Pulmonary artery endothelial cell (primary cell): ENCODE results near the gene CNTN5. TPM values are rescaled to one million over a fixed set of nuclear protein-coding genes. Genes with fewer than 3 reads are reported as not detected.

Source experiments
- DNase-seq: peaks from one replicate; pipeline ENCODE4 v3.0.0-alpha.2; 2011; ENCODE audit warnings: low read depth, low spot score
- total RNA-seq: library from RNA; depleted of rRNA; stranded (reverse); fragments of >200 nt; gene quantifications from 2 replicates; pipeline ENCODE4 v1.2.3, GENCODE V29; 2014

Gene CNTN5
- total RNA-seq, 1 donor from 2014 or later = not detected

DNA sequence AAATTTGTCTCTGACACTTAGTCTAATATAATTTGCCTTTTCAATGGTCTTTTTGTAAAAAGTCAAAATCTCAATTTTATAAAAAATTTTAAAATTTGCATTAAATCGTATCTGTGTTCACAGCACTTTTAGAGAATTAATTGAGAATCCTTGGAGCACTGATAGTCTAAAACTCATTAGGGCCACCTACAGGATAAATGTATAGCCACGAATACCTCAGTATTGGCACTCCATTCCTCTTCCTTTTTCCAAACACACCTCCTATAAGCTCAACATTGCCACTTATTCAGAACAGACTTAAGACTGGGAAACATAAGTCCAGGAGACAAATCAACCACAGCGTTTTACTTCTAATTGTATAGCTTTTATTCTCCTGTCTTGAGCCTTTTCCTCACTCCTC lies 890.4 kb downstream of the CNTN5 start:
- no peak for DNase-seq

DNA sequence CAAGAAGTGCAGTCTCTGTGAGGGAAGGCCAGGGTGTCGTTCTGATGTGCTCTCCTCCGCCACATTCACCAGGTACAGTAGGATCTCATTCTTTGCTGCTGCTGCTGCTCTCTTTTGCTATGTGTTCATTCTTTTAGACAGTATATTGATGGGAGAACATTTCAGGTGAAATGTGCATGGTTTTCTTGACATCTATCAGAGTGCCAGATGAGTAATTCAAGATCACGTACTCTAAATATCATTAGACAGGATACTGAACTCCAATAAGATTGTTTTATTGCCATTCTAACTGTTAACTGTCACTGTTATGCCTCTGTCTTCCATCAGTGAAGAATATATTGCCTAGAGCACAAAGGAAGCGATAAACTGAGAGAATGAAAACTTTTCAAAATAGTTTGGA lies 895.3 kb downstream of the CNTN5 start:
- no peak for DNase-seq

- no peak for DNase-seq
These were observed 898.0 kb downstream of the CNTN5 start for GRCh38 chr11:99918761-99919160.

DNA sequence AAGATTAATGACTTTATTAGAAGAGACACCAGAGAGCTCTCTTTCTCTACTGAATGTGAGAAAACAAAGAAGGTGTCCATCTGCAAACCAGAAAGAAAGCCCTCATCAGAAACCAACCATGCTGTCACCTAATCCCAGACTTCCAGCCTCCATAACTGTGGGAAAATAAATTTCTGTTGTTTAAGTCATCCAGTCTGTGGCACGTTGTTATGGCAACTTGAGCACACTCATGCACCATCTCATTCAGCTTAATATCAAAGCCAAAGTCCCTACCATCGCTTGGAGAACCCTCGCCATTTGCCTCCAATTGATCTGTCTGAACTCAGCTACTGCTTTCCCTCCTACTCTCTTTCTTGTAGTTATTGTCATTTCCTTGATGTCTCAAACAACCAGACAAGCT lies 900.2 kb downstream of the CNTN5 start:
- DNase-seq = no peak

DNA sequence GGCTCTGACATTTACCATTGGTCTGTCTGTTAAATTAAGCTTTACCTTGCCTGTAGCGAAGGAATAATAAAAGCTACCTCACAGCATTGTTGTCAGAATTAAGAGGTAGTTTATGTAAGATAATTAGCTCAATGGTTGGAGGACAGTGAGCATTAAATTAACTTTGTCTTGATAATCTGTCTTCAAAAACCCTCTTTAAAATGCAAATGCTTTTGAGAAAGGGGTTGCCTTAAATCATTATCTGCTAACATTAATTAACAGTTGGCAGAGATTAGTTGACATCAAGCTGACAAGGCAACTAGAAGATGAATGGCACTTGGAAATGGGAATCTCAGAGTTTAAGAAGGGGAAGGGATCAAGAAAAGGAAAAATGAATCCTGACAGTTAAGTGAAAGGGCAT lies 905.2 kb downstream of the CNTN5 start:
- DNase-seq = no peak

GRCh38 chr11:99932684-99933083 lies 911.9 kb downstream of the CNTN5 start:
- no peak for DNase-seq

GRCh38 chr11:99934008-99934407 lies 913.3 kb downstream of the CNTN5 start:
- no peak for DNase-seq

- DNase-seq = no peak
These were observed 916.6 kb downstream of the CNTN5 start for GRCh38 chr11:99937330-99937729.

DNA sequence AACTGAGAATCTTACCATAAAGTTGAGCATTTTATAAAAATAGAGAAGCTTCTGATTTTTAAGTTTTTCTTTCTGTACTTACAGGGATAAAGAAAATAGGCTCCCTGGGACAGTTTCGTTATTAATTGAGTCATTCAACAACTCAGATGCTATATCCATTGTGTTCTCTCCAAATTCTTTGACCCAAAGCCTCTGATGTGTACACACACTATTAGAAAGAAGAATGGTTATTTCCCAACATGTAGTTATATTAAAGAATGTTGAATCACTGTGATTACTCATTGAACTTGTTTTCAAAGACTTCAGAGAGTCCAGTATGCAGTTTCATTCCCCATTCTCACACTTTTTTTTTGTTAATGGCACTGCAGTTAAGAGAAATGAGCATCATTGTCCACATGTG lies 932.1 kb downstream of the CNTN5 start:
- DNase-seq = no peak

- no peak for DNase-seq
These were observed 939.8 kb downstream of the CNTN5 start for GRCh38 chr11:99960536-99960935.

DNA sequence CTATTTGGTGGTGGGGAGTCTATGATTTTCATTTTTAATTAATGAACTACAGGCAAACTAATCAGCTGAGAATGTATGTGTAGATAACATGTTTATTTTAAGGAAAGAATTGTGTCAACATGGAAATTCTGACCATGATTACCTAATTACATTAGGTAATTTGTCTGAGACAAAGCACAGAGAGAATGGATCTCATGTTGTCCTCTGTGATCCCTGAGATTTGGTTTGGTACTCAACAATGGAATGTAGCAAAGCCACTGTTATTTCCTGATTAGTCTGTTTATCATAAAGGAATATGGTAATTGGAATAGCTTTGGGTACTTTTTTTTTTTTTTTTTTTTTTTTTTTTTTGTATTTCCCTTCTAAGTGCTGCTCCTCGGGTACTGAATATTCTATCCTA lies 947.6 kb downstream of the CNTN5 start:
- DNase-seq = no peak

- no peak for DNase-seq
These were observed 953.2 kb downstream of the CNTN5 start for GRCh38 chr11:99973993-99974392.

GRCh38 chr11:99979042-99979441 lies 958.3 kb downstream of the CNTN5 start:
- DNase-seq = no peak

GRCh38 chr11:99987821-99988470 lies 967.2 kb downstream of the CNTN5 start:
- DNase-seq = no peak

GRCh38 chr11:99988471-99988837 lies 967.7 kb downstream of the CNTN5 start:
- DNase-seq = no peak

- DNase-seq = no peak
These were observed 983.2 kb downstream of the CNTN5 start for GRCh38 chr11:100003985-100004384.

DNA sequence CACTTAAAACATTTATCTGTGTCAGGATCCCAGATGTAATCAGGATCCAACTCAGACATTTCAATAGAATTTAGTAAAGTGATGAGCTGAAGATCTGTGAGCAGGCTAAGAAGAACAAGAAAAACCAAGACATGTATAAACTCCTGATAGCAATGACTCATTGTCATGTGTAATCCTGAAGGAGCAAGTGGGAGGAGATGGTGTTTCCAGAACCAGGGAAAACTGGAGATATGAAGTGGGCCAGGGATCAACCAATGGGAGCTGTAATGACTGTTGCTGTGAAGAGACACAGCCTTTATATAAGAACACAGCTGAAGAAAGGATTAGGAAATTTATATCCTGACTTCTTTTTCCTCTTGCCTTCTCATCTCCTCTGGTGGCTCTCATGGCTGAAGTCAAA lies 983.8 kb downstream of the CNTN5 start:
- no peak for DNase-seq

DNA sequence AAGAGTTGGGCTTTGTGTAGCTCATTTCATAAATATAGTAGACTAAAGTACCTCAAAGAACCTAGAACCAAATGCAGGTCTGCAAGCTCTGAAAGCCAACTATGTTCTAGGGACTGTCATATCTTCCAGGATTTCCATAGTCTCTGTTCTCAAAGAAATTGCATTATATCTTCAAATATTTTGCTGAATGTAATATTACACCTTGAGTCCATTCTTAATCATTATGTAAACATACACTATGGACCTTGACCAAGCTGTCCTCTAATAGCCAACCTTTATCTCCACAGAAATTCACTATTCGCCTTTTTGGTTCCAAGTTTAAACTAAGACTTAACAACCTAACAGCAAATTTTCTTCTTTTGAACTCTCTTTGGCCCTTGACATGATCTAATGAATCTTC lies 987.7 kb downstream of the CNTN5 start:
- no peak for DNase-seq

DNA sequence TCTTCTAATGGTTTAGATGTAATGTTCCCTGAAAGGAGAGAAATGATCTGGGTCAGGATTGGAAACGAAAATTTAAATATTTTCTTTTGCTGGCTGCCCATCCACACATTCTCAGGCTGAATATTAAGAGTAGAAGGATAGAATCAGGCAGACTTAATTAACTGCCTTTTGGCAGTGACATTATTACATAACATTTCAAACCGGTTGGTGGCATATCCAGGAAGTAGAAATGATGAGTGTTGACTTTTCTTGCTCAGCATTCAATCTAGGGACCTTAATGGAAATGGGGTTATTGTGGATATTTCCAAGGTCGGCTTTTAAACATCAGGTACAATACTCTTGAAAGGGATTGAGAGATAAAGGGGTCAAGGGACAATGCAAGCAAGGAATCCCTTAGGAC lies 989.0 kb downstream of the CNTN5 start:
- DNase-seq = no peak

DNA sequence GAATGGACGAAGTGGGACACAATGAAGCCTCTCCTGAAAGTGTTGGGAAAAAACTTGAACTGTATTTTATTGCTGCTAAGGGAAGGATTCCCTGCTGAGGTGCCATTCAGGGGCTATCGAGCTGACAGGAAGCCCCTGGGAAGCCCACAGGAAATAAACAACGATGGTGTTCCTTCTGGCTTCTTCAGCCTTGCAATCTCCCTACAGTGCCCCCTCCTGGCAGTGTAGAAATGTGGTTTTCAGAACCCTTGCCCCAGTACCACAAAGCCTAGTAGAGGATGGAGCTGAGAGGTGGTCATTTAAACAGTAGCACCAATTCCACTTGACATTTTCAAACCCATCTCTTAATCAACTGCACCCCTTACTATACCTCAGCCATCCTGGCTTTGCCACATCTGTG lies 989.6 kb downstream of the CNTN5 start:
- no peak for DNase-seq

GRCh38 chr11:100011697-100012096 lies 990.9 kb downstream of the CNTN5 start:
- no peak for DNase-seq

DNA sequence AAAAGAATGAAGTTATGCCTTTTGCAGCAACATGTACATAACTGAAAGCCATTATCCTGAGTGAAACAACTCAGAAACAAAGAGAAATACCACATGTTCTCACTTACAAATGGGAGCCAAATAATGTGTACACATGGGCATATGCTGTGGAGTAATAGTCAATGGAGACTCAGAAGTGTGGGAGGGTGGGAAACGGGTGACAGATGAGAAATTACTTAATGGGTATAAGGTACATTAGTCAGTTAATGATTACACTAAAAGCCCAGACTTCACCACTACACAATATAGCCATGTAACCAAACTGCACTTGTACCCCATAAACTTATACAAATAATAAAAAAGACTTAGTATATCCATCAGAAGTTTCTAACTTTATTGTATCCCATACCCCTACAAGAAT lies 992.3 kb downstream of the CNTN5 start:
- DNase-seq = no peak

DNA sequence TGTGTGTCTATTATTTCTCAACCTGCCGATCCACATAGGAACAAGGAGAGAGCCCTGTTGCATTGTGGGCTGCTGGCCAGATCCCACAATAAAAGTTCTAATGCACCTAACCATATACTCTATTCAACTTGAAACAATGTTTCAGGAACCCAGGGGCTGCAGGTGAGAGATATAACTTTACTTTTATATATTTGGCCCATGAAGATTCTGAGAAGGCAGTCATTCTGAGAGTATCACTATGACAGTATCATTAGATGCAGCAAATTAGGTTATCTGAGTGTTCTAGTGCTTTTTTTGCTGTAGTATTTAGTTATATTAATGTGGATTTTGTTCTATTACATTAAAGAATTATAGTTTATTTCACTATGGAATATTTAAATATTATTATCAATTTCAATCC lies 1011.2 kb downstream of the CNTN5 start:
- no peak for DNase-seq

- DNase-seq = no peak
These were observed 1040.3 kb downstream of the CNTN5 start for GRCh38 chr11:100061006-100061405.
